Measurements from ENCODE around the gene SCGB3A1. TPM values are rescaled to one million over a fixed set of nuclear protein-coding genes. Genes with fewer than 3 reads are reported as not detected.
A peak's percentile ranks its signal among the peaks of the same experiment; 100 is the strongest.

SCGB3A1 gene
- total RNA-seq, 1 donor from 2014 or later: 26.6 TPM

- no peak for ATAC-seq
Measured at GRCh38 chr5:180625125-180625790, 34.0 kb upstream of the SCGB3A1 start.

GRCh38 chr5:180624587-180624986 is 33.3 kb upstream of the SCGB3A1 start:
- no peak for ATAC-seq

GRCh38 chr5:180623844-180624243 is 32.5 kb upstream of the SCGB3A1 start:
- no peak for ATAC-seq

DNA sequence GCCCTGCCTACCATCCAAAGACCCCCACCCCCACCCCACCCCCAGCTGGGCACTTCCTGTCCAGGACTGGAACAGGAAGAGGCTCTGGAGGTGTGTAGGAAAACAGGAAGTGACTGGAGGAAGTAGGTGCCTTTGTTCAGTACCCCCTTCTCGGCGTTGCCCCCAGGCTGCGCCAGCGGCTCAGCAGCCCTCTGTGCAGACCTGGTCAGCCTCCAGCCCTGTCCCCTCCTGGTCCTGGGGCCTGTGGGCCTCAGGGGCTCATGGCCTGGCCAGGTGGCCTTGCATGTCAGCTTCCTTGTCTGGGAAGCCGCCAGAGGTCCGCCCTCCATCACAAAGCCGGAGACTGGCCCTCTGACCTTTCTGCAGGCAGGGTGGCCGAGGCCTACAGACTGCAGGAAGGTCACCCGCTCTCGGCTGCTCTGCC is 32.1 kb upstream of the SCGB3A1 start:
- ATAC-seq: peak; percentile 9

GRCh38 chr5:180622910-180623309 is 31.6 kb upstream of the SCGB3A1 start:
- no peak for ATAC-seq

- ATAC-seq: no peak
Measured at GRCh38 chr5:180621311-180621710, 30.0 kb upstream of the SCGB3A1 start.

- ATAC-seq: no peak
Measured at GRCh38 chr5:180620014-180620413, 28.7 kb upstream of the SCGB3A1 start.

GRCh38 chr5:180619563-180619915 is 28.2 kb upstream of the SCGB3A1 start:
- no peak for ATAC-seq

DNA sequence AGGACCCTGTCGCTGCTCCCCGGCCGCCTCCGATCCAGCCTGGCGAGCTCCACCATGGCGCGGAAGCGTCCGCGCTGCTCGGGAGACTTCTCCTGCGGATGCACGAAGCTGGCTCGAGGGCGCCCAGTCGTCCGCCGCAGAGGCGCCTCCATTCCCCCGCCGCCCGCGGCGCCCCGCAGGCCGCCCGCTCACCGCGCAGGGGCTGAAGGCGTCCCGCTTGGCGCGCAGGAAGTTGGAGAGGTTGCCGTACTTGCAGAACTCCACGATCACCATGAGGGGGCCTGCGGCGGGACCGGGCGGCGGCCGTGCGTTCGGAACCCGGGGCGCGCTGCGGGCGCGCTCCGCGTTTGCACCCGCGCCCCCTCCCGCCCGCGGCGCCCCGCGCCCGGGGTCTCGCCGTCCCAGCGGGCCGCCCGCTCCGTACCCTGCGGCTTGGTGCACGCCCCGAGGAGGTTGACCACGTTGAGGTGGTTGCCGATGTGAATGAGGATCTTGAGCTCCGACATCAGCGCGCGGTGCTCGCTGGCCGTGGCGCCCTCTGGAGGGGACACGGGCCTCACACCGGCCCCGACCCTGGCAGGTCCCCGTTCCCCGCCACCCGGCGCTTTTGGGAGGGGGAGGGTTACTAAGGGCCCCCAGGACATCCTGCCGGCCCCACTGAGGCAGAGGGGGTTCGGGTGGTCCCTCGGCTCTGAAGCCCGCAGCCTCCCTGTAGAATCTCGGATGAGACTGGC is 27.7 kb upstream of the SCGB3A1 start:
- ATAC-seq: no peak

DNA sequence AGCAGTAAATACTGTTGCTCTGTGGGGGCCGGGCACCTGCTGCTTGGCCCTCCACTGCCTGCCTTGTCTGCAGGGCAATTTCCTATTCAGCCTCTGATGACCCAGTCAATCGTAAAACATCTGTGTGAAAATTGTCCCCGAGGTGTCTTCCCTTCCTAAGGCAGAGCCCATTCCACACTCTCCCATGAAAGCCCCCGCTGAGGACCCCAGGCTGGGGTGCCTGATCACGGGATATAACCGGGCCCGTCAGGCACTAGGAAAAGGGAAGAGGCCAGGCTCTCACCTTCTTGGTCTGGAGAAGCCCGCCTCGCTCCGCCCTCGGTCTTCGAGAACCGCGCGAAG is 27.2 kb upstream of the SCGB3A1 start:
- ATAC-seq: no peak

DNA sequence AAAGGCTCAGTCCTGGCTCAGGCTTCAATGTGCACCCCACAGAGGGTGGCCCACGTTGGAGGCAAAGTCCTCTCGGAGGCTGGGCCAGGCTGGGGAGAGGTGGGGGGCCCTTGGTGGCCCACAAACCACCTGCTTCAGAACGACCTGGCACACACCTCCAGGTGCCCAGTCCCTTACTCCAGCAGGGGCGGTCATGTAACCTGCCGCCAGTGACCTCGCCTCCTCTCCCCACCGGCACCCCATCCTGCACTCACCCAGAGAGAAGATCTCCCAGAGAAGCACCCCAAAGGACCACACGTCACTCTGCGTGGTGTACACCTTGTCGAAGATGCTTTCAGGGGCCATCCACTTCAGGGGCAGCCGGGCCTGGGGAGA is 22.5 kb upstream of the SCGB3A1 start:
- no peak for ATAC-seq

GRCh38 chr5:180613188-180613813 is 22.0 kb upstream of the SCGB3A1 start:
- no peak for ATAC-seq

GRCh38 chr5:180612683-180613082 is 21.4 kb upstream of the SCGB3A1 start:
- ATAC-seq: no peak

GRCh38 chr5:180611140-180611850 is 20.0 kb upstream of the SCGB3A1 start:
- no peak for ATAC-seq

- ATAC-seq: no peak
Measured at GRCh38 chr5:180609817-180610550, 18.7 kb upstream of the SCGB3A1 start.

GRCh38 chr5:180609386-180609785 is 18.1 kb upstream of the SCGB3A1 start:
- ATAC-seq: no peak

GRCh38 chr5:180608572-180609310 is 17.4 kb upstream of the SCGB3A1 start:
- ATAC-seq: no peak

DNA sequence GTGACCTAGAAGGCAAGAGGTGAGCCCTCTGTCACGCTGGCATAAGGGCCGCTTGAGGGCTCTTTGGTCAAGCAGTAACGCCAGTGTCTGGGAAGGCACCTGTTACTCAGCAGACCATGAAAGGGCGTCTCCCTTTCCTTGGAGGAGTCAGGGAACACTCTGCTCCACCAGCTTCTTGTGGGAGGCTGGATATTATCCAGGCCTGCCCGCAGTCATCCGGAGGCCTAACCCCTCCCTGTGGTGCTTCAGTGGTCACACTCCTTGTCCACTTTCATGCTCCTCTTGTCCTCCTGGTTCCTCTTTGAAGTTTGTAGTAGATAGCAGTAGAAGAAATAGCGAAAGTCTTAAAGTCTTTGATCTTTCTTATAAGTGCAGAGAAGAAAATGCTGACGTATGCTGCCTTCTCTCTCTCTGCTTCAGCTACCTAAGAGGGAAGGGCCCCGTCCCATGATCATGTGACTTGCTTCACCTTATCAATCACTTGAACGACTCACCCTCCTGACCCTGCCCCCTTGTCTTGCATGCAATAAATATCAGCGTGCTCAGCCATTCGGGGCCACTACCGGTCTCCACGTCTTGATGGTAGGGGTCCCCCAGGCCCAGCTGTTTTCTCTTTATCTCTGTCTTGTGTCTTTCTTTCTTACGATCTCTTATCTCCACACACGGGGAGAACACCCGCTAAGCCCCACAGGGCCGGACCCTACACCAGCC is 16.7 kb upstream of the SCGB3A1 start:
- ATAC-seq: no peak

DNA sequence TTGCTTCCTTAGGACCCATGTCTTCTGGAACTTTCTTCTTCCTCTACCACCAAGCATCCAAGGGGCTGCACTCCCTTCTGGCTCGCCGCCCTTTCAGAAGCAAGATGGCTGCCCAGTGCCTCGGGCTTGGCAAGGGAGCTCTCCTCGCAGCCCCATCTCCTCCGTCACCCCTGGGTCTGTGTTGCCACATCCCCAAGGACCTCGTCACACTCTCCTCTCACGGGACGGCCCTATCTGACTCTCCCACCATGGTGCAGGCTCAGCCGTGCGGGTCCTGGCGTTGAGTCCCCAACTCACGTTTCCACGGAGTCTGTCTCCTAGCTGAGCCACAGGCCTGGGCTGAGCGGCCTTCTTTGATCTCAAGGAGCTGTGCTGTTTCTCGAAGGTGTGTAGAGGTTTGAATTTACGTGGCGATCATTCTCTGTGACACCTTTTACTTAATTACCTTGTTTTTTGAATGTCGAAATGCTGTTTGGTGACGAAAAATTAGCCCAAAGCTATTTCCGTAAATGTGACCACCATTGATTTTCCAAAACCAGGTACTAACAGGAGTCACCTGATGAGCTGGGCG is 15.0 kb upstream of the SCGB3A1 start:
- ATAC-seq: peak; percentile 4

DNA sequence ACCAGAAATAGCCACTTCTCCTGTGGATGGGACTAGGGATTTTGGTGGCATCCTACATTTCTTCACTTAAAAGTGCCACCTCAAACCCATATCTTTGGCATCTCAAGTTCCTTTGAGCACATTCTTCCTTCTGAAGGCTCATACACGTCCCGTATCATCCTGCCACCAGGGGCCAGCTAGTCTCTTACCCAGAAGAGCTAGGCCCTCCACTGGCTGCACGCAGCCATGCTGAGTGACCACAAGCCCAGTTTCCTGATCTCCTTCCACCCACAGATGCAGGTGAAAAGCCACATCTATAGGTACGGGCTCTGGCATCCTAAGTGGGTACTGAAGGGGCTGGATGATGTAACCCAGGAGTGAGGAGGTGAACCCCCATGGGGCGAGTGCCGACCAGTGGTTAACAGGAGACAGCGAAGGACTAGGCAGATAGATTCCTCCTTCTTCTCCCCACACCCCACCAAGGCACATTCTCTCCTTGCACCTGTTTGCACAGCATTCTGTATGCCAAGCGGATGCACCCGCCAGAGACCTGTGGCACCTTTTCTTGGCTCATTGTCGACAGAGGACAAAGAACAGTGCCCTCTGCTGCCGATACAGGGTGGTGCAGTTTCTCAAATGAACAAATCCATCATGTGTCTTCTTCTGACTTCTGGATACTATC is 14.4 kb upstream of the SCGB3A1 start:
- ATAC-seq: peak; percentile 50

Measured in esophagus mucosa (tissue), 1 donor.